HepG2 (cell line): Measurements from ENCODE around the gene IGFBP6.

Experiments
- CBX5 ChIP-seq: sonication (generic); formaldehyde crosslinking; IDR thresholded peaks from 2 replicates; pipeline ENCODE4 v1.4.0; 2020; ENCODE audit warnings: missing genetic modification reagents, borderline replicate concordance
- CTCF ChIP-seq: sonication (generic); formaldehyde crosslinking; IDR thresholded peaks from 2 replicates; pipeline ENCODE4 v1.5.0; 2020; ENCODE audit warnings: mild to moderate bottlenecking, missing genetic modification reagents, moderate library complexity
- HHEX ChIP-seq: IDR thresholded peaks from 2 replicates; pipeline ENCODE4 v1.6.1; 2016; ENCODE audit warnings: control low read depth
- IRF1 ChIP-seq: sonication (generic); formaldehyde crosslinking; IDR thresholded peaks from 2 replicates; pipeline ENCODE4 v1.4.0; 2020; ENCODE audit warnings: low read depth, mild to moderate bottlenecking, missing genetic modification reagents
- KMT2A ChIP-seq: sonication (generic); formaldehyde crosslinking; IDR thresholded peaks from 2 replicates; pipeline ENCODE4 v1.4.0; 2020; ENCODE audit warnings: missing genetic modification reagents
- RAD51 ChIP-seq: fragments of 450-650 bp; IDR thresholded peaks from 2 replicates; pipeline ENCODE4 v1.6.1; 2016; ENCODE audit warnings: borderline replicate concordance
- TRAFD1 ChIP-seq: sonication (generic); formaldehyde crosslinking; IDR thresholded peaks from 2 replicates; pipeline ENCODE4 v1.5.1; 2020; ENCODE audit warnings: missing genetic modification reagents, mild to moderate bottlenecking, borderline replicate concordance
- ZNF513 ChIP-seq: sonication (generic); formaldehyde crosslinking; conservative IDR thresholded peaks from 2 replicates; pipeline ENCODE4 v1.5.0; 2020; ENCODE audit warnings: missing genetic modification reagents
- ZNF562 ChIP-seq: sonication (generic); formaldehyde crosslinking; IDR thresholded peaks from 2 replicates; pipeline ENCODE4 v1.8.0; 2022; ENCODE audit warnings: missing genetic modification reagents, borderline replicate concordance

- TF ChIP-seq TRAFD1 (no peak), CTCF (no peak), KMT2A (no peak), ZNF513 (CRISPR knock-in tag) (no peak), ZNF562 (CRISPR knock-in tag) (no peak), RAD51 (no peak), HHEX (no peak), IRF1 (CRISPR knock-in tag) (no peak), CBX5 (CRISPR knock-in tag) (no peak)
These were observed 36.7 kb upstream of the IGFBP6 start for GRCh38 chr12:53060721-53061276.
